HG02763 (cell line): Measurements from ENCODE around the gene EXOC2.
"Not testable (repeated sequence)": the region's sequence is repeated elsewhere in the genome, so short reads cannot be mapped to it uniquely, and the experiment has no call there.

Experiments
- ATAC-seq: cut with Tn5 transposase; IDR thresholded peaks from one replicate; pipeline ENCODE4 v1.9.1; 2021; ENCODE audit warnings: mild to moderate bottlenecking, moderate library complexity; ENCODE audit not compliant: unreplicated experiment

The EXOC2 gene

GRCh38 chr6:709471-710056 lies 16.6 kb upstream of the EXOC2 start:
- ATAC-seq = no peak

GRCh38 chr6:708237-708598 lies 15.3 kb upstream of the EXOC2 start:
- no peak for ATAC-seq

GRCh38 chr6:707576-708236 lies 14.8 kb upstream of the EXOC2 start:
- no peak for ATAC-seq

- no peak for ATAC-seq
Measured at GRCh38 chr6:706819-707381, 14.0 kb upstream of the EXOC2 start.

- no peak for ATAC-seq
Measured at GRCh38 chr6:706146-706545, 13.2 kb upstream of the EXOC2 start.

GRCh38 chr6:705047-705446 lies 12.1 kb upstream of the EXOC2 start:
- no peak for ATAC-seq

- no peak for ATAC-seq
Measured at GRCh38 chr6:704046-704445, 11.1 kb upstream of the EXOC2 start.

- no peak for ATAC-seq
Measured at GRCh38 chr6:703552-703951, 10.6 kb upstream of the EXOC2 start.

- ATAC-seq = no peak
Measured at GRCh38 chr6:701700-702479, 9.0 kb upstream of the EXOC2 start.

- ATAC-seq = no peak
Measured at GRCh38 chr6:701215-701614, 8.3 kb upstream of the EXOC2 start.

GRCh38 chr6:700490-700889 lies 7.6 kb upstream of the EXOC2 start:
- no peak for ATAC-seq

GRCh38 chr6:699319-699718 lies 6.4 kb upstream of the EXOC2 start:
- ATAC-seq = no peak

GRCh38 chr6:694431-695126 lies 1.6 kb upstream of the EXOC2 start:
- ATAC-seq = not testable (repeated sequence)

- ATAC-seq = no peak
Measured at GRCh38 chr6:693723-694009, 727 bp upstream of the EXOC2 start.

GRCh38 chr6:692356-692851 lies 535 bp downstream of the EXOC2 start:
- peak; percentile 61 for ATAC-seq

- ATAC-seq = no peak
Measured at GRCh38 chr6:689223-689622, 3.7 kb downstream of the EXOC2 start.

GRCh38 chr6:686497-686896 lies 6.4 kb downstream of the EXOC2 start:
- ATAC-seq = no peak

GRCh38 chr6:684831-685636 lies 7.9 kb downstream of the EXOC2 start:
- no peak for ATAC-seq

- no peak for ATAC-seq
Measured at GRCh38 chr6:683742-684440, 9.0 kb downstream of the EXOC2 start.
